ENCODE results near the gene HDHD3.
"Not testable (repeated sequence)": the region's sequence is repeated elsewhere in the genome, so short reads cannot be mapped to it uniquely, and the experiment has no call there.

HDHD3 gene

GRCh38 chr9:113376634-113377567 lies at the start of gene HDHD3:
Gene HDHD3, minus strand, starts transcription at chr9:113376986. Its CDS starts 2,632 bp downstream, at chr9:113374354.
- DNase-seq (ENCODE audit: low read depth): peak; percentile 76

- no peak for DNase-seq (ENCODE audit: low read depth)
Measured at GRCh38 chr9:113425072-113425471, 48.3 kb upstream of the HDHD3 start.

- DNase-seq (ENCODE audit: low read depth): no peak
Measured at GRCh38 chr9:113421726-113422125, 44.9 kb upstream of the HDHD3 start.

GRCh38 chr9:113417370-113417769 lies 40.6 kb upstream of the HDHD3 start:
- DNase-seq (ENCODE audit: low read depth): no peak

- no peak for DNase-seq (ENCODE audit: low read depth)
Measured at GRCh38 chr9:113416149-113416721, 39.4 kb upstream of the HDHD3 start.

GRCh38 chr9:113410207-113410864 lies 33.5 kb upstream of the HDHD3 start, which contains the start of the genes C9orf43 and POLE3:
Gene C9orf43, plus strand, starts transcription at chr9:113410747. Its CDS starts 2,747 bp downstream, at chr9:113413494.
Gene POLE3, minus strand, starts transcription at chr9:113410675. Its CDS starts 382 bp downstream, at chr9:113410293.
- DNase-seq (ENCODE audit: low read depth): peak; percentile 92

GRCh38 chr9:113409883-113410206 lies 33.1 kb upstream of the HDHD3 start:
- no peak for DNase-seq (ENCODE audit: low read depth)

GRCh38 chr9:113409481-113409880 lies 32.7 kb upstream of the HDHD3 start:
- DNase-seq (ENCODE audit: low read depth): no peak

GRCh38 chr9:113406873-113407511 lies 30.2 kb upstream of the HDHD3 start:
- not testable (repeated sequence) for DNase-seq (ENCODE audit: low read depth)

GRCh38 chr9:113406353-113406752 lies 29.6 kb upstream of the HDHD3 start:
- DNase-seq (ENCODE audit: low read depth): not testable (repeated sequence)

GRCh38 chr9:113403646-113404045 lies 26.9 kb upstream of the HDHD3 start:
- no peak for DNase-seq (ENCODE audit: low read depth)

- peak; percentile 99 for DNase-seq (ENCODE audit: low read depth)
Measured at GRCh38 chr9:113401027-113401792, 24.4 kb upstream of the HDHD3 start, which contains the start of gene ALAD. Gene ALAD, minus strand, starts transcription at chr9:113401284. Its CDS starts 7,725 bp downstream, at chr9:113393559.

GRCh38 chr9:113399646-113400200 lies 22.9 kb upstream of the HDHD3 start:
- DNase-seq (ENCODE audit: low read depth): no peak

- no peak for DNase-seq (ENCODE audit: low read depth)
Measured at GRCh38 chr9:113398796-113399195, 22.0 kb upstream of the HDHD3 start.

- DNase-seq (ENCODE audit: low read depth): no peak
Measured at GRCh38 chr9:113397203-113397631, 20.4 kb upstream of the HDHD3 start.

- no peak for DNase-seq (ENCODE audit: low read depth)
Measured at GRCh38 chr9:113395000-113395861, 18.4 kb upstream of the HDHD3 start.

- DNase-seq (ENCODE audit: low read depth): no peak
Measured at GRCh38 chr9:113393281-113393680, 16.5 kb upstream of the HDHD3 start.

- DNase-seq (ENCODE audit: low read depth): no peak
Measured at GRCh38 chr9:113391917-113392316, 15.1 kb upstream of the HDHD3 start.

GRCh38 chr9:113390192-113390960 lies 13.6 kb upstream of the HDHD3 start:
- DNase-seq (ENCODE audit: low read depth): no peak

Measured in stimulated activated CD8-positive, alpha-beta memory T cell treated with anti-CD3 and anti-CD28 coated beads, Interleukin-12 subunit alpha, Interleukin-12 subunit beta, amount 100 ng/mL, for 4 hours (primary cell).